ENCODE measurements around the gene PDX1. TPM values are rescaled to one million over a fixed set of nuclear protein-coding genes. Genes with fewer than 3 reads are reported as not detected.

Gene PDX1
- polyA plus RNA-seq, 10 donors: 0.12 TPM; not detected in 9

- DNase-seq: no peak
Measured at GRCh38 chr13:27921961-27922882, 2.4 kb downstream of the PDX1 start.

- no peak for DNase-seq
Measured at GRCh38 chr13:27922883-27923612, 3.2 kb downstream of the PDX1 start.

- DNase-seq: no peak
Measured at GRCh38 chr13:27923794-27924528, 4.2 kb downstream of the PDX1 start.

- DNase-seq: no peak
Measured at GRCh38 chr13:27924529-27925141, 4.8 kb downstream of the PDX1 start.

GRCh38 chr13:27925220-27925991, 5.6 kb downstream of the PDX1 start:
- no peak for DNase-seq

- DNase-seq: no peak
Measured at GRCh38 chr13:27926644-27927434, 7.0 kb downstream of the PDX1 start.

- DNase-seq: no peak
Measured at GRCh38 chr13:27927444-27928352, 7.9 kb downstream of the PDX1 start.

- DNase-seq: no peak
Measured at GRCh38 chr13:27928353-27928804, 8.6 kb downstream of the PDX1 start.

- peak in 1 of 3 donors; percentile 4 for DNase-seq
Measured at GRCh38 chr13:27928805-27929753, 9.3 kb downstream of the PDX1 start.

GRCh38 chr13:27929868-27930267, 10.1 kb downstream of the PDX1 start:
- no peak for DNase-seq

GRCh38 chr13:27933118-27933517, 13.3 kb downstream of the PDX1 start:
- DNase-seq: no peak

- no peak for DNase-seq
Measured at GRCh38 chr13:27933580-27934328, 14.0 kb downstream of the PDX1 start.

GRCh38 chr13:27942972-27943371, 23.2 kb downstream of the PDX1 start:
- no peak for DNase-seq

- no peak for DNase-seq
Measured at GRCh38 chr13:27952876-27953675, 33.3 kb downstream of the PDX1 start.

GRCh38 chr13:27953676-27954405, 34.0 kb downstream of the PDX1 start:
- DNase-seq: peak; percentile 49 to 91 (median 79)
